Gastrocnemius medialis (tissue), 4 donors: Measurements from ENCODE around the gene SMCO2. TPM values are rescaled to one million over a fixed set of nuclear protein-coding genes. Genes with fewer than 3 reads are reported as not detected.
"Not testable (repeated sequence)": the region's sequence is repeated elsewhere in the genome, so short reads cannot be mapped to it uniquely, and the experiment has no call there.

ENCODE experiments used
- ATAC-seq, 2 donors: fragments of 150-250 bp; one replicate each; pipeline ENCODE4 v1.9.1; 2016
- DNase-seq, 2 donors: peaks; one replicate each; pipeline ENCODE4 v3.0.0-alpha.2; 2019
- H3K27ac ChIP-seq, 4 donors: fragments of 200-600 bp; sonication (generic); 1 replicate in 1 of 4; 2 replicates in 3 of 4; pipeline ENCODE4 v1.5.1; 2016 to 2018; ENCODE audit warnings: mild to moderate bottlenecking in 2 of 4, moderate library complexity in 1 of 4
- H3K27me3 ChIP-seq, 3 donors: fragments of 200-600 bp; sonication (generic) in 2 of 3; 1 replicate in 1 of 3; 2 replicates in 2 of 3; pipeline versions ENCODE4 v1.5.1 to v1.6.0; 2016 to 2019; ENCODE audit warnings: mild to moderate bottlenecking in 1 of 3, moderate library complexity in 1 of 3
- H3K36me3 ChIP-seq, 2 donors: fragments of 200-600 bp; sonication (generic) in 1 of 2; one replicate each; pipeline ENCODE4 v1.5.1; 2017 to 2018
- H3K4me1 ChIP-seq, 2 donors: fragments of 200-600 bp; sonication (generic) in 1 of 2; one replicate each; pipeline ENCODE4 v1.5.1; 2016 to 2017; ENCODE audit warnings: mild to moderate bottlenecking in 2 of 2
- H3K4me3 ChIP-seq, 4 donors: fragments of 200-600 bp; sonication (generic) in 3 of 4; 1 replicate in 1 of 4; 2 replicates in 3 of 4; pipeline ENCODE4 v1.5.1; 2016 to 2019; ENCODE audit warnings: mild to moderate bottlenecking in 2 of 4
- H3K9me3 ChIP-seq, 3 donors: fragments of 200-600 bp; sonication (generic) in 2 of 3; 1 replicate in 1 of 3; 2 replicates in 2 of 3; pipeline ENCODE4 v1.5.1; 2016 to 2019
- POLR2A ChIP-seq, 2 donors: fragments of 450-650 bp; IDR thresholded peaks; one replicate each; pipeline ENCODE4 v1.6.1; 2017; ENCODE audit warnings: antibody characterized with exemption in 2 of 2, mild to moderate bottlenecking in 2 of 2, moderate library complexity in 2 of 2
- in situ Hi-C, 4 donors: fragments of 200-750 bp; cut with MboI; loops; one replicate each; pipeline versions ENCODE4 v1.15.0 to v1.8.0; 2017; ENCODE audit warnings: low sequenced_read_pairs in 4 of 4
- intact Hi-C: fragments of 100-400 bp; cut with DNase I; formaldehyde crosslinking; loops from one replicate; pipeline ENCODE4 v1.15.1; 2023; ENCODE audit warnings: low total_unique reads
- total RNA-seq, 4 donors: library from RNA; depleted of rRNA; stranded (reverse); fragments of >200 nt; gene quantifications; one replicate each; pipeline versions ENCODE4 v1.1.0 to v1.2.3, GENCODE V29; 2016
- TF ChIP-seq, protein P1 (sequence below), 5 experiments: fragments of 450-650 bp in 3 of 5; fragments of 200-600 bp in 2 of 5; sonication (generic) in 2 of 5; IDR thresholded peaks in 4 of 5; conservative IDR thresholded peaks in 1 of 5; 1 replicate in 4 of 5; 2 replicates in 1 of 5; pipeline ENCODE4 v1.5.1; 2016 to 2019; ENCODE audit warnings: antibody characterized with exemption in 5 of 5, mild to moderate bottlenecking in 3 of 5, moderate library complexity in 3 of 5

SMCO2 gene
- total RNA-seq, 4 donors from 2014 or later = not detected

DNA sequence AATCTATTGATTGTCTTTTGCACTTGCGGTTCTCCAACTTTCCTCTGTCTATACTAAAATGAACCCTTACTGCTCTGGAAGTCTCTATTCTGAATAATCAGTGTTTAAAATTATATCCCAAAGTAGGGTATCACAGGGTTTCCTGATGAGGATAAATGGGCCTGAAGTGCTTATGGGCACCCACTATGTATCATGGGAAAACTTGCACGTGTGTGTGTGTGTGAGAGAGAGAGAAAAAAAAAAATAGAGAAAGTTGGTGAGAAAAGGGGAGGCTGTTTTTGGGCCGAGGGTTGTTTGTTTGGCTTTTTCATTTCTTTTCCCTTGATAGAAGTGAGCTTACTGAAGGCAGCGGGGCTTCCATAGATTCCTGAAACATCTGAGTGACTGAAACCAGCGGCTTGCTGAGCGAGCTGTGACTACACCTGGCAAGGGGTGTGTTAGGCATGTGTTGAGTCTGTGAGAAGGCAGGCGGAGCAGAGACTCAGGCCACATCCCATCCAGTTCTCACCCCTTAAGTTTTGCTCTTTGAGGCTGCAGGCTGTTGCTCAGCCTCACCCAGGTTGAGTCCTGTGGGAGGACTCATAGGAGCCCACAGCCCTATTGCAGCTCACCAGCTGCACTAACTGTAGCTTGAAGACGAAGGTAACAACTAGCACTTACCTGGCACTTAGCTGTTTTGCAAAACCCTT, 94.6 kb downstream of the SMCO2 start:
- Histone ChIP-seq H3K4me1 (peaks cover 46 to 57% of the 10 kb centered on the region in 2 donors), H3K4me3 (no peak overlapping the region), H3K27me3 (no peaks in the 10 kb centered on the region), H3K27ac (peak overlapping the region in 1 of 4 donors; percentile 3), H3K9me3 (no peaks in the 10 kb centered on the region), H3K36me3 (no peaks in the 10 kb centered on the region)
- in situ Hi-C loops (no loop called here), intact Hi-C loops (no loop called here)
- DNase-seq = no peak
- ATAC-seq = no peak
- no peak for TF ChIP-seq POLR2A (IDR thresholded peaks at IDR 0.05)
- TF ChIP-seq, protein P1, sequence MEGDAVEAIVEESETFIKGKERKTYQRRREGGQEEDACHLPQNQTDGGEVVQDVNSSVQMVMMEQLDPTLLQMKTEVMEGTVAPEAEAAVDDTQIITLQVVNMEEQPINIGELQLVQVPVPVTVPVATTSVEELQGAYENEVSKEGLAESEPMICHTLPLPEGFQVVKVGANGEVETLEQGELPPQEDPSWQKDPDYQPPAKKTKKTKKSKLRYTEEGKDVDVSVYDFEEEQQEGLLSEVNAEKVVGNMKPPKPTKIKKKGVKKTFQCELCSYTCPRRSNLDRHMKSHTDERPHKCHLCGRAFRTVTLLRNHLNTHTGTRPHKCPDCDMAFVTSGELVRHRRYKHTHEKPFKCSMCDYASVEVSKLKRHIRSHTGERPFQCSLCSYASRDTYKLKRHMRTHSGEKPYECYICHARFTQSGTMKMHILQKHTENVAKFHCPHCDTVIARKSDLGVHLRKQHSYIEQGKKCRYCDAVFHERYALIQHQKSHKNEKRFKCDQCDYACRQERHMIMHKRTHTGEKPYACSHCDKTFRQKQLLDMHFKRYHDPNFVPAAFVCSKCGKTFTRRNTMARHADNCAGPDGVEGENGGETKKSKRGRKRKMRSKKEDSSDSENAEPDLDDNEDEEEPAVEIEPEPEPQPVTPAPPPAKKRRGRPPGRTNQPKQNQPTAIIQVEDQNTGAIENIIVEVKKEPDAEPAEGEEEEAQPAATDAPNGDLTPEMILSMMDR (IDR thresholded peaks at IDR 0.05 in 4 of 5, conservative IDR thresholded peaks at IDR 0.05 in 1 of 5) = no peak

DNA sequence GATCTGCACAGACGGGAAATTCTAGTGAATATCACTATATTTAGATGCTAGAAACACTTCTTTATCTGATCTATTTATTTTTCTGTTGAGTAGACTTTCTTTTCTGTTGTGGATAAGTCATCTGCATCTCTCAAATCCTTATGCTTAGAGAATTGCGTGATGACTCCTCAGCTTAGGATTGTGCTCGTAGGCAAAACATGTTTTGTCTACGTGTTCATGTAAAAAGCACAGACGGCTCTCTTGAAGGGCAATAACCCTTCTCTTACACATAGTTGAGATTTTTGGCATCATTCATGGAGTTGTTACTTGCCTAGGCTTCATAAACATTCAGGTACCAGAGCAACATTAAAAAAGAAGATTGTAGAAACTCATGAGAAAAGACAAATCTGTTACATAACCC, 96.1 kb downstream of the SMCO2 start:
- no peaks in the 10 kb centered on the region for H3K9me3 ChIP-seq
- ATAC-seq (no peak), DNase-seq (no peak)
- peaks cover 43 to 50% of the 10 kb centered on the region in 2 donors for H3K4me1 ChIP-seq
- TF ChIP-seq, protein P1 (IDR thresholded peaks at IDR 0.05 in 4 of 5, conservative IDR thresholded peaks at IDR 0.05 in 1 of 5) = no peak
- no peak for TF ChIP-seq POLR2A (IDR thresholded peaks at IDR 0.05)
- in situ Hi-C loops = no loop called here
- no peaks in the 10 kb centered on the region for H3K27me3 ChIP-seq
- H3K27ac ChIP-seq = no peak overlapping the region
- no peak overlapping the region for H3K4me3 ChIP-seq
- intact Hi-C loops = no loop called here
- no peaks in the 10 kb centered on the region for H3K36me3 ChIP-seq

DNA sequence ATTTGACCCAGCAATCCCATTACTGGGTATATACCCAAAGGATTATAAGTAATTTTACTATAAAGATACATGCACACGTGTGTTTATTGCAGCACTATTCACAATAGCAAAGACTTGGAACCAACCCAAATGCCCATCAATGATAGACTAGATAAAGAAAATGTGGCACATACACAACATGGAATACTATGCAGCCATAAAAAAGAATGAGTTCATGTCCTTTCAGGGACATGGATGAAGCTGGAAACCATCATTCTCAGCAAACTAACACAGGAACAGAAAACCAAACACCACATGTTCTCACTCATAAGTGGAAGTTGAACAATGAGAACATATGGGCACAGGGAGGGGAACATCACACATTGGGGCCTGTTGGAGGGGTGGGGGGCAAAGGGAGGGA, 98.3 kb downstream of the SMCO2 start:
- H3K4me1 ChIP-seq = peaks cover 46 to 48% of the 10 kb centered on the region in 2 donors

DNA sequence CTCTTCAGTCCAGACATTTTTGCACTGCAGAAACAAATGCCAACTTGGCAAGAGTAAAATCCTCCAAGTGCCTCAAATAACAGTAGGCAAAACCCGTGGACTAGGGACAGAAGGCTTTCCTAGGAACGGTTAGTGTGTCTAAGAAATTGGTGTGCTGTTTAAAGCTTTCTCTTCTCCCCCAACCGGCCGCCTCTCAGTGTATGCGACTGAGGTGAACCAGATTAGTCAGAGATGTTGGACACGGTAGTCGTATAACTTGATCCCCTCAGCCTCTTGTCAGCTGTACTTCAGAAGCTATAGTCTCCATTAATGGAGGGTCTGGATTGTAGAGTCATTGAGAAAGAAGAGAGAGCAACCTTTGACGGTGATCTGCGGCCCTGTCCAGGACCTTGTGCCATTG, 99.1 kb downstream of the SMCO2 start:
- Histone ChIP-seq H3K4me3 (peak overlapping the region in 1 of 4 donors; percentile 31), H3K9me3 (no peaks in the 10 kb centered on the region), H3K27me3 (no peaks in the 10 kb centered on the region), H3K36me3 (no peaks in the 10 kb centered on the region), H3K4me1 (peaks cover 50 to 55% of the 10 kb centered on the region in 2 donors), H3K27ac (peak overlapping the region; percentile 70 to 78 (median 72))
- in situ Hi-C loops = no loop called here
- DNase-seq = peak in 1 of 2 donors; percentile 37
- ATAC-seq = peak; percentile 62 to 82
- TF ChIP-seq POLR2A (IDR thresholded peaks at IDR 0.05) = no peak
- TF ChIP-seq, protein P1 (IDR thresholded peaks at IDR 0.05 in 4 of 5, conservative IDR thresholded peaks at IDR 0.05 in 1 of 5) = no peak
- intact Hi-C loops = no loop called here

More for the DNA sequence above, 98.3 kb downstream of the SMCO2 start:
- peak overlapping the region; percentile 70 to 78 (median 72) for H3K27ac ChIP-seq
- H3K4me3 ChIP-seq, DNase-seq, in situ Hi-C loops, H3K36me3 ChIP-seq, H3K27me3 ChIP-seq, H3K9me3 ChIP-seq, intact Hi-C loops, ATAC-seq: not testable (repeated sequence)

DNA sequence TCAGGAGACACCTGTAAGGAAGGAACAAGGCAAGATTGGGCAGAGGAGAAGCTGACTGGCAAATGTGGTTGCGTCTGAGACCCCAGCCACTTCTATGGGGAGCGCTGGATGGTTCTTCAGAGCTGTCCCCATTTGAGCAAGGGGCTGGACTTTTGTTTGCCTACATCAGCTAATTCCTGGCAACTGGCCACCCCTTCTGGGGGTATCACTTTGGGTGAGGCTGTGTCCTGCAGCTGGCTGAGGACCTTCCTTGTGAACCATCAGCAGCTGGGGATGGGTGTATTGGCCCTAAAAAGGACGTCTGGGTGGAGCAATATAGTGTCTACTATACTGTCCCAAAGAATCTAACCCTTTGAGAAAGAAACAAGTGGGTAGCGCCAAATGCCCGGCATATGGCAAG, 101.1 kb downstream of the SMCO2 start:
- ATAC-seq (no peak), DNase-seq (no peak)
- Histone ChIP-seq H3K4me1 (peaks cover 58 to 66% of the 10 kb centered on the region in 2 donors), H3K27me3 (no peaks in the 10 kb centered on the region), H3K9me3 (no peaks in the 10 kb centered on the region), H3K36me3 (no peaks in the 10 kb centered on the region), H3K27ac (no peak overlapping the region), H3K4me3 (no peak overlapping the region)
- in situ Hi-C loops = no loop called here
- intact Hi-C loops = no loop called here
- no peak for TF ChIP-seq POLR2A (IDR thresholded peaks at IDR 0.05)
- TF ChIP-seq, protein P1 (IDR thresholded peaks at IDR 0.05 in 4 of 5, conservative IDR thresholded peaks at IDR 0.05 in 1 of 5) = no peak
